Colonic mucosa (tissue), 4 donors: Measurements from ENCODE around the gene AGFG2. TPM values are rescaled to one million over a fixed set of nuclear protein-coding genes. Genes with fewer than 3 reads are reported as not detected.

Experiments used
- DNase-seq: peaks from one replicate; pipeline ENCODE4 v3.0.0-alpha.2; 2020
- H3K27ac ChIP-seq: fragments of 200-600 bp; one replicate; pipeline ENCODE4 v1.8.0; 2021
- H3K27me3 ChIP-seq: fragments of 200-600 bp; one replicate; pipeline ENCODE4 v1.8.0; 2021
- H3K36me3 ChIP-seq: fragments of 200-600 bp; one replicate; pipeline ENCODE4 v1.8.0; 2021
- H3K4me1 ChIP-seq: fragments of 200-600 bp; one replicate; pipeline ENCODE4 v1.8.0; 2021; ENCODE audit warnings: mild to moderate bottlenecking
- H3K4me3 ChIP-seq: fragments of 200-600 bp; one replicate; pipeline ENCODE4 v1.8.0; 2021
- H3K9ac ChIP-seq, 2 donors: one replicate each; pipeline ENCODE4 v1.7.0; 2013; ENCODE audit warnings: control low read depth in 2 of 2, low read depth in 2 of 2, low read length in 2 of 2
- H3K9me3 ChIP-seq: fragments of 200-600 bp; one replicate; pipeline ENCODE4 v1.8.0; 2021
- CTCF ChIP-seq: fragments of 200-600 bp; IDR thresholded peaks from one replicate; pipeline ENCODE4 v1.8.0; 2022; ENCODE audit warnings: antibody characterized with exemption, mild to moderate bottlenecking
- intact Hi-C: fragments of 100-400 bp; cut with DNase I; formaldehyde crosslinking; loops from one replicate; pipeline ENCODE4 v1.14.1; 2022
- total RNA-seq, 2 donors: library from RNA; stranded (reverse); fragmentation: NEBNext Ultra II Directional in 1 of 2; extraction: Animal tissue kit (Norgen Biotek cat#: 25700) in 1 of 2; gene quantifications; one replicate each; pipeline ENCODE4 v1.2.1, GENCODE V29; 2021
- donor health status: healthy.
- donor health status: DM: no; HTN: no; CAD: no.
- donor health status: DM: no; HTN: no; CAD: no.

AGFG2 gene
- total RNA-seq, 2 donors from 2014 or later: 81.3 to 97.4 TPM

GRCh38 chr7:100611983-100612729 lies 73.2 kb downstream of the AGFG2 start, which contains the start of gene MOSPD3:
MOSPD3 (plus strand) TSS chr7:100612540; CDS start chr7:100612792, 252 bp downstream.
- peak within 1 kb of the TSS; percentile 89 for H3K27ac ChIP-seq
- no peak for TF ChIP-seq CTCF
- no peaks in the 10 kb centered on the region for H3K9me3 ChIP-seq
- H3K9ac ChIP-seq: peak within 1 kb of the TSS; percentile 69 to 86
- no peaks in the 10 kb centered on the region for H3K27me3 ChIP-seq
- intact Hi-C loops: no loop called here
- DNase-seq: peak; percentile 100
- H3K4me3 ChIP-seq: peak within 1 kb of the TSS; percentile 71
- no peaks in the 10 kb centered on the region for H3K4me1 ChIP-seq
- no peaks in the 10 kb centered on the region for H3K36me3 ChIP-seq

GRCh38 chr7:100612730-100613390 lies 73.9 kb downstream of the AGFG2 start:
- peak overlapping the region; percentile 69 to 86 for H3K9ac ChIP-seq
- no peaks in the 10 kb centered on the region for H3K9me3 ChIP-seq
- no peak for TF ChIP-seq CTCF
- no peaks in the 10 kb centered on the region for H3K4me1 ChIP-seq
- intact Hi-C loops: no loop called here
- no peaks in the 10 kb centered on the region for H3K27me3 ChIP-seq
- DNase-seq: peak; percentile 25
- H3K27ac ChIP-seq: no peak overlapping the region
- H3K4me3 ChIP-seq: peak overlapping the region; percentile 71
- H3K36me3 ChIP-seq: no peaks in the 10 kb centered on the region

GRCh38 chr7:100613412-100614175 lies 74.6 kb downstream of the AGFG2 start:
- Histone ChIP-seq H3K27me3 (no peaks in the 10 kb centered on the region), H3K27ac (no peak overlapping the region), H3K9me3 (no peaks in the 10 kb centered on the region), H3K9ac (peak overlapping the region in 1 of 2 donors; percentile 86), H3K4me1 (no peaks in the 10 kb centered on the region), H3K4me3 (peak overlapping the region; percentile 71), H3K36me3 (no peaks in the 10 kb centered on the region)
- no peak for DNase-seq
- no peak for TF ChIP-seq CTCF
- intact Hi-C loops: no loop called here

GRCh38 chr7:100614308-100614861 lies 75.4 kb downstream of the AGFG2 start:
- TF ChIP-seq CTCF: no peak
- intact Hi-C loops: no loop called here
- no peaks in the 10 kb centered on the region for H3K36me3 ChIP-seq
- H3K27me3 ChIP-seq: no peaks in the 10 kb centered on the region
- no peaks in the 10 kb centered on the region for H3K9me3 ChIP-seq
- no peak overlapping the region for H3K27ac ChIP-seq
- no peak overlapping the region for H3K9ac ChIP-seq
- DNase-seq: no peak
- H3K4me3 ChIP-seq: no peak overlapping the region
- H3K4me1 ChIP-seq: no peaks in the 10 kb centered on the region

Other genes with a start within 250 kb of the AGFG2 start
- gene SPDYE3, start 231.5 kb upstream of the AGFG2 start, total RNA-seq: not detected
- gene PILRB, start 181.1 kb upstream of the AGFG2 start, total RNA-seq: 10 to 100 TPM; 18.2 to 57.9 TPM
- gene PILRA, start 165.7 kb upstream of the AGFG2 start, total RNA-seq: 1 to 10 TPM; 1.2 to 3.1 TPM
- 1 to 10 TPM; 1.1 to 1.3 TPM for gene ZCWPW1, start 110.5 kb upstream of the AGFG2 start, total RNA-seq
- gene MEPCE, start 109.4 kb upstream of the AGFG2 start, total RNA-seq: 10 to 100 TPM; 27.2 to 39.1 TPM
- gene PPP1R35, start 102.7 kb upstream of the AGFG2 start, total RNA-seq: 10 to 100 TPM; 38.8 to 50.5 TPM
- gene SPACDR, start 74.9 kb upstream of the AGFG2 start, total RNA-seq: under 1 TPM; 0.54 to 0.74 TPM
- 10 to 100 TPM; 56.1 to 56.3 TPM for gene TSC22D4, start 60.0 kb upstream of the AGFG2 start, total RNA-seq
- gene NYAP1, start 55.3 kb upstream of the AGFG2 start, total RNA-seq: under 1 TPM; 0.44 to 0.69 TPM
- 1 to 10 TPM in 1 of 2 donors, under 1 TPM in 1; 0.69 to 5.5 TPM for gene SAP25, start 34.7 kb downstream of the AGFG2 start, total RNA-seq
- gene LRCH4, start 46.9 kb downstream of the AGFG2 start, total RNA-seq: 10 to 100 TPM; 59.0 to 65.4 TPM
- gene FBXO24, start 47.1 kb downstream of the AGFG2 start, total RNA-seq: 1 to 10 TPM in 1 of 2 donors, under 1 TPM in 1; 0.21 to 1.8 TPM
- gene PCOLCE, start 63.2 kb downstream of the AGFG2 start, total RNA-seq: 10 to 100 TPM; 14.7 to 23.1 TPM
- 10 to 100 TPM; 15.1 to 16.9 TPM for gene MOSPD3, start 73.3 kb downstream of the AGFG2 start, total RNA-seq
- 1 to 10 TPM; 1.8 to 2.3 TPM for gene TFR2, start 102.3 kb downstream of the AGFG2 start, total RNA-seq
- gene ACTL6B, start 117.2 kb downstream of the AGFG2 start, total RNA-seq: under 1 TPM in 1 of 2 donors, not detected in 1; 0.29 TPM
- gene GNB2, start 134.5 kb downstream of the AGFG2 start, total RNA-seq: 100 to 1,000 TPM; 292 to 312 TPM
- 10 to 100 TPM; 20.9 to 33.4 TPM for gene GIGYF1, start 155.0 kb downstream of the AGFG2 start, total RNA-seq
- 10 to 100 TPM; 28.8 to 43.4 TPM for gene POP7, start 166.9 kb downstream of the AGFG2 start, total RNA-seq
- not detected for gene EPO, start 181.3 kb downstream of the AGFG2 start, total RNA-seq
- gene ZAN, start 194.4 kb downstream of the AGFG2 start, total RNA-seq: not detected